Measurements from ENCODE around the gene SLIT3.

Gene SLIT3

DNA sequence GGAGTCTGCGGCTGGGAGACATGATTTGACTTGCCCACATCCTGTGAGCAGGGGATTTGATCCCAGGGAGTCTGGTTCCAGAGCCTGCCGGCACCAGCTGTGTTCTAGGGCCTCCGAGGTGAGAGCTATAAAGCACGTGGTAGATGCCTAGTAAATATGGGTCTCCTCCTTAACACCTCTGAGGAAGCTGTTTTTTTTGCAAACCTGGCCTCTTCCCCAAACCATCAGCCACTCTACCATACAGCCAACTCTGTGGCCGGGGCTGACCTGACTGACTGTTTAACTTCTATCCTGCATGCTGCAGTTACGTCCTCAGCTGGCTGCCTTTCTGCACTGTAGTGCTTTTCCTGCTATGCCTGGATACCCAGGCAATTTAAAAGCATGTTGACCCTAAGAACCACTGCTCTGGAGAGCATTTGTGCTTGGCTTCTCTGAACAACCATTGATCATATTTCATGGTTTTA lies 220.5 kb downstream of the SLIT3 start:
- DNase-seq (ENCODE audit: low spot score): no peak

DNA sequence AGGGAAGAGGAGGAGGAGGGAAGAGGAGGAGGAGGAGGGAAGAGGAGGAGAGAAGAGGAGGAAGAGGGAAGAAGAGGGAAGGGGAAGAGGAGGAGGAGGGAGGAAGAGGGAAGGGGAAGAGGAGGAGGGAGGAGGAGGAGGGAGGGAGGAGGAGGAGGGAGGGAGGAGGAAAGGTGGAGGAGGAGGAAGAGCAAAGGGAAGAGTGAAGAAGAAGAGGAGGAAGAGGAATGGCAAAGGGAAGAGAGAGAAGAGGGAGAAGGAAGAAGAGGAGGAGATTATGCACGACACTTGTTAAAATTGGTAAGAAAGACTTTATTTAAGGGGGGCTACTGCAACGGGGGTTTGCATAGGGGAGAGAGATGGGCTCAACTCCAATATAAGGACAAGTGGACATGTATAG lies 221.2 kb downstream of the SLIT3 start:
- no peak for DNase-seq (ENCODE audit: low spot score)

DNA sequence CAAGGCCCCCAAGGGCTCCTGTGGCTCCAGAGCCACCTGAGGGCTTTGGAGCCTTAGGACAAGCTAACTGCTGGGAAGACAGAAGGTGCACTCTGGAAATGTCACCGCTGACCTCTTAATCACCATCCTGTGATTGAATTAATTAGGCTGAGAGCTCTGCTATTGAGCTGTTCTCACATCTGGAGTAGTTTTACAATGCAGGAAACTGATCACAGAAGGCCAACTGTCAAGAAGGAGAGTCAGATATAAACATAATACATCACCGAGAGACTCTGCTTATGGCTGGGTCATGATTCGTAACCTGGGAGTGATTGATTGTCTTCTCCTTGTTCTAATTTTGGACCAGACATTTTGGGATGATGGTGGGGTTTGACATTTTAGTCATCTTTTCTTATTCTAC lies 226.1 kb downstream of the SLIT3 start:
- DNase-seq (ENCODE audit: low spot score): no peak

DNA sequence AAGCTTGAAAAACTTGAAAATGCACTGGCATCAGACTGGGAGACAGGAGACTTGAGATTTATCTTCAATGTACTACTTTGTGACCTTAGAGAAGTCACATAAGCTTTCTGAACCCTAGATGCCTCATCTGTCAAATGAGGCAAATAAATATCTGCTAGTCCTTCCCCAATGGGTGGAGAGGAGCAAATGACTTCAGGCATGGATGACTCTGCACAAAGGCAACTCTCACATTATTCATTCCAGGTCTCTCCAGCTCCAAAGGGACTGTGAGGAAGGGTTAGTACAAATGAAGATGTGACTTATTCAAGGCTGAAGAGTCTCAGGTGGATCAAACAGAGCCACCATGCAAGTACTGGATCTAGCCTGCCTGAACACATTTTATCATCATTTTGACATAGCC lies 228.7 kb downstream of the SLIT3 start:
- DNase-seq (ENCODE audit: low spot score): no peak

DNA sequence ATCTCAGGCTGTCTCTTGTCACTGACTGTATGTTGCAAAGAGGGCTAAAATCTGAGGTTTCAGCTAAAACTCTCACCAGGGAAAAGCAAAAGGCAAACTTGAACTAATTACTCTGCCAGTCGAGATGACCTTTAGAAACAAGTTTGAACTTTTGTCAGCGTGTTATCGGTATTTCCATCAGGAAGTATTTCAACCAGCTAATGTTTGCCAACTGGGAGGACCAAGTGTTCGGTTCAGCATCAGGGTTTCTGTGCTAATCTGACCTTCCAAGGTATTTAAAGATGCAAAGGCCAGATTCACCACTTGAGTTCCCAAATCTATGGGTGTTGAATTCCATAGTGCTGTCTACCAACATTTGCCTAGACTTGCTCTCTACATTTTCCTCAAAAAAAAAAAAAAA lies 230.5 kb downstream of the SLIT3 start:
- no peak for DNase-seq (ENCODE audit: low spot score)

DNA sequence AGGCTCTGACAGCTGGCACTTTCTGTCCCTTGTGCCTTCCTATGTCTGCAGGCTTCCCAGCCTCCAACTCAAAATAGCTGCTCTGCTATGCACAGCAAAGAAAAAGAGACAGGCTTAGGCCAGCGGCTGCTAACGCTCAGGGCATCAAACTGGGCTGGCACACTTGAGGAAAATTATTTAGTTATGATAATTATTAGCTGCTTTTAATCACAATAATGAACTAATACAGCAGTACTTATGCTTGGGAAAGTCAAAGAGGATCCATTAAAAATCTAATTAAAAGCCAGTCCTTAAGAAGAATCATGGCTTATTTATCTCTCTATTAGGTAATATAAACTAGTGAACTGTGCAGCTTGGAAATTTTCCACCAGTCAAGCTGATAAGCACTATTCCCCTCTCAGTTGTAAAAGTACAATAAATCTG lies 233.2 kb downstream of the SLIT3 start:
- DNase-seq (ENCODE audit: low spot score): no peak

DNA sequence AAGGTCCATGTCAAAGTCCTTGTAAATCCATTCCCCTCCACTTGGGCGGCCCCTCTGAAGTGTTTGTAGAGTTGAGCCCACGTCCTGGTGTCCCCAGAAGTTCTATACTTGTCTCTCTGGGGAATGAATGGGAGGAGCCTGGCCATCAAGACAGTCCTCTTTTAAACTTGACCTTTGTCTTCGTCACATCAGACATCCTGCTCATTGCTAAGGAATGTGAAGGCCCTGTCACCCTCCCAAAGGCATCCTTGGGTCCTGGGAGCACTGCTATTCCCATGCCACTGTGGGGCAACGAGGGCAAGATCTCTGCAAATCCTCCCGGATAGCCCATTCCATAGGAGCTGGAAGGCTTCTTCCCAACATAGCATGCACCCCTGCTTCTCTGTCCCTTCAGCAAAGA lies 235.5 kb downstream of the SLIT3 start:
- no peak for DNase-seq (ENCODE audit: low spot score)

DNA sequence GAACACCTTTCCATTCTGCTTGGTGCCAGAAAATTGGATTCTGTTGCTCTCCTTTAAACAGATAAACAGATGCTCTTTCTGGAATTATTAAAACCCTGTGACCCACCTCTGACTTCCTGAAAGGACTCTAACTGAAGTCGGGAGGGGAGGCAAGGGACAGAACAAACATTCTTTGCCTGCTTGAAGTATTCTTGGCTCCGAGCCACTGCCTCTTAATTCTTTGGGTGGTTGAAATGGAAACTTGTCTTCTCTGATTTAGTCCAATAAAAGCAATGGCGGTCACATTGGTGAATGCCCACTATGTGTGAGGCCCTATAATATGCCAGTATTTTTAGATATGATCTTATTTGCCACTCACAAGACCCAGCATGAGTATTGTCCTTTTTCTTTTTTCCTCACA lies 236.8 kb downstream of the SLIT3 start:
- DNase-seq (ENCODE audit: low spot score): no peak

DNA sequence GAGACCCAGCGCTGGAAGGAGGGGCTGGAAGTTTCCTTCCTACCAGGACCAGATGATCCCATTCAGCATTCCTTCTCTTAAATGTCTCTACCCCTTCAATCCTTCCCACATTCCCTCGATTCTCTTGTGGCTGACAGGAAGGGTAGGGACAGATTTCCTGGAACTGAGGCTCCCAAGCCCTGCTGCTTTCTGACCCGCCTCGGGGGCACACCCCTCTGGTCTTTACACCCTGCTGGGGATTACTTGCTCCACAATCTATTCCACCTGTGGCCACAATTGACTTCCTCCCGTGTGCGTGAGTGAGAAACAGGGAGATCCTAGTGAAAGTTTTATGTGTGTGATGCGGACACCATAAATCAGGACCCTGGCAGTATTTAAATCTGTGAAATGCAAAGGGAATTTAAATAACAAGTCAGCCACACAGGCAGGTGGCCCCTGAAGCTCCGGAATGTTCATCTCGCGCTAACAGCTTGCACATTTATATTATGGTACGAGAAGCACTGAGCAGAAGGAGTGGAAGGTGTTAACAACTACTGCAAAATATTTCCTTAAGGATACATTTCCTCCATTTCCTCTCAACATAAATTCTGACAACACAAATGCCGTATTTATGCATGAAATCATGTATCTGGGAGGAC lies 237.5 kb downstream of the SLIT3 start:
- DNase-seq (ENCODE audit: low spot score): no peak

DNA sequence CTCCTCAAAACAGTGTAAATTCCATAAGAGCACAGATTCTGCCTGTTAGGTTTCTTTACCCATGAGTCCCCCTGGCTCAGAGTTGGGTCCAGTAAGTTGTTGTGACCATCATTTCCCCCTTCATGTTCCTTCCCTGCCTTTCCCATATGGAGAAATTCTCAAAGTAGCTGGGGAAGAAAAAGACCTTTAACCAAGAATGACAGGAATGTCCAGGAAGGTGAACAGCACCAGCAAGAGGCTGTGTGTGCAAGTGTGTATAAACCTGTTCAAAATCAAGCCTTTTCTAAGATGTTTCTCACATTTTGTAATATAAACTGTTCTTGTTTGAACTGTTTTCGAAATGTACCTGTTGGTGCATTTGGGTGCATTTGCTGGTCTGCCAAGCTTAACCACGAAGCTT lies 238.2 kb downstream of the SLIT3 start:
- no peak for DNase-seq (ENCODE audit: low spot score)

DNA sequence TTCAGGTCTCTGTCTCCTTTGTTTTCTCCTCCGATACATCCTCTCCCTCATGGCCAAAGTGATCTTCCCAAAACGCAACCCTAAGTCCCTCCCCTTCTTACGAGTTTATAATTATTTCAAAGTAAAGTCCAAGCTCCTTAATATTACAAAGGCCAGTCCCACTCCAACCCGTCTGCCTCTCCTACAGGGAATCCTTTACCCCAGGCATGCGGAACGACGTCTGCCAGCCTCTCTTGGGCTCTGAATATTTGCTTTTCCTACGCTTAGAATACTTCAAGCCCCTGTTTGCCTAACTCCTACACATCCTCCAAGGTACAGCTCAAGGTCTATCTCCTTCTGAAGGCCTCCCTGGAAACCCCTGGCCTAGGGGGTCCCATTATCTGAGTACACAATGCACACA lies 246.4 kb downstream of the SLIT3 start:
- DNase-seq (ENCODE audit: low spot score): no peak

DNA sequence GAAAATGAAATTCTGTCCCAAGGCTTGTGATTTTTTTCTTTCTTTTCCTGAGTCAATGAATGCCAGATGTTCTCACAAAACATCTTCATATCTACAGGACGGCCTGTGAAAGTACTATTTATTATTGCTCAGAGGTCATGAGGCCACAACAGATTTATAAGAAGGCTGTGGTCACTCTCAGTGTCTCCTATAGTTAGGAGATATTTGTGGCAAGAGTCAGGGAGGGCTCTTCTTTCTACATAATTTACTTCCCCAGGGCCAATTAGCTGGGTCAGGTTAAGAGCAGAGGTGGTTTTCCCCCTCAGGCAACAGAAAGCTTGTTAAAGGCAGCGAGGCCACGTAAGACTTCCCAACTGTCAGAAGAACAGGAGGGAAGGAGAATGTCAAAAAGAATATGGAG lies 248.7 kb downstream of the SLIT3 start:
- DNase-seq (ENCODE audit: low spot score): no peak

DNA sequence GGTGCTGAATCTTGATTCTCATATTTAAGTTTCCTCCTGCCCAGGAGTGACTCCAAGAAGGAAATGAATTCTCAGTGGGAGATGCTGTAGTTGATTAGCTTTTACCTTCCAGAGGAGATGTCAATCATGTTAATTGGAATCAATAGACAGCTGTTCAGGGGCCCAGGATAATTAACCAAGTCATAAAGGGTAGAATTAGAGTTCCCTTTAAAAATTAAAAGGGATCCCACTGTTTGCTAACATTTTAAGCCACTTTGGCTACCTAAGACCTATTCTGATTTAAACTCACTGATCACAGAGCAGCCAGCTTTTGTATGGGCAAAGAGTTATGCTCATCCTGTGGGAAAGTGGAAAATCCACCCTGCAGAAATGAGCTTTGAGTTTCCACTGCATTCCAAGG lies 249.6 kb downstream of the SLIT3 start:
- no peak for DNase-seq (ENCODE audit: low spot score)

DNA sequence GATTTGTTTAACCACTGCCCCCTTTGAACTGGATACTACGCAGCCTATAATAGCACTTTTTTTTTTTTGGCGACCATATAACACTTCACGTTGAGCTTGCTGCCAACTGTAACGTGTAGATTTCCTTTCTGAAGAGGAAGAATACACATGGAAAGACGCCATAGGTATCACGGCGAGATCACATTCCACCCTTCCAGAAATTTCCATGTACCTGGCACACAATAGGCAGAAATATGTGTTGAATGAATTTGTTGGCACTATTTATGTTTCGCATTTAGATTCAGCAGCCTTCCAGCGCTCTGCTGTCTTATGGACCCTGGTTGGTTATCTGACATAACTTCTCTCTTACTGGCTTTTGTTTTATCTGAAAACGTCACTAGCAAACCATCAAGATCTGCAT lies 250.3 kb downstream of the SLIT3 start:
- no peak for DNase-seq (ENCODE audit: low spot score)

DNA sequence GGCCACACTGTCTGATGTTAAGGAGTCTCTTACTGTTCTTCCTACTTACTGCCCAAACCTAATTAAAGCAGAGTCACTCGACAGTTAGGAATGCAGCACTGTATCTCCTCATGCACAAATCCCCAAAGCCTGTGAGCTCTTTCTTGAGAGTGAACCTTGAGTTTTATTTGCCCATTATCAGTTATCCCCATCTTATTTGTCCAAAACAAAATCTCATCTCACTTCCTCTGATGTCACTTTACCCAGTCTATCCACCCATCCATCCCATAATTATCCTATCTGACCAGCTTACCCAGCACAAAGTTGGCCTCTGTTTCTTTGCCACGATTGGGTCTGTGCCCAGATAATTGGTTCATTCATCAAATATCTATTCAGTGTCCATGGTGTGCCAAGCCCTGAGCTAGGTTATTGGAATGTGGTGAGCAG lies 250.8 kb downstream of the SLIT3 start:
- no peak for DNase-seq (ENCODE audit: low spot score)

DNA sequence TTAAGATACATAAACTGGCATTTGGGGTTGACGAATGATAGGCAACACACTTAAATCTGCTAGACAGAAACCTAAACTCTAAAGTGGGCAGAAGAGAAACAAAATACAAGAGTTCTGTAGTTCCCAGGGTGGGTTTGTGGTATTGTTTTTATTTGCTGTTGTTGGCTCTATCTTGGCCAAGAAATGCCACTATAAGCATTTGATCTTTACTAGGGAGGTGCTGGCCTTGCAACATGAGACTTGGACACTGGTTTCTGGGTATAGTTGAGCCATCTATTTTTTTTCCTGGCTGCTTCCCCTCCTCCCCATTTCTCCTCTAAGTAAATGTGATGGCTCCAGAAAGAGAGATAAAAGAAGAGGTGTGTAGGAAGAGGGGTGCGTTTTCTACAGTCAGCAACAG lies 251.2 kb downstream of the SLIT3 start:
- DNase-seq (ENCODE audit: low spot score): no peak

DNA sequence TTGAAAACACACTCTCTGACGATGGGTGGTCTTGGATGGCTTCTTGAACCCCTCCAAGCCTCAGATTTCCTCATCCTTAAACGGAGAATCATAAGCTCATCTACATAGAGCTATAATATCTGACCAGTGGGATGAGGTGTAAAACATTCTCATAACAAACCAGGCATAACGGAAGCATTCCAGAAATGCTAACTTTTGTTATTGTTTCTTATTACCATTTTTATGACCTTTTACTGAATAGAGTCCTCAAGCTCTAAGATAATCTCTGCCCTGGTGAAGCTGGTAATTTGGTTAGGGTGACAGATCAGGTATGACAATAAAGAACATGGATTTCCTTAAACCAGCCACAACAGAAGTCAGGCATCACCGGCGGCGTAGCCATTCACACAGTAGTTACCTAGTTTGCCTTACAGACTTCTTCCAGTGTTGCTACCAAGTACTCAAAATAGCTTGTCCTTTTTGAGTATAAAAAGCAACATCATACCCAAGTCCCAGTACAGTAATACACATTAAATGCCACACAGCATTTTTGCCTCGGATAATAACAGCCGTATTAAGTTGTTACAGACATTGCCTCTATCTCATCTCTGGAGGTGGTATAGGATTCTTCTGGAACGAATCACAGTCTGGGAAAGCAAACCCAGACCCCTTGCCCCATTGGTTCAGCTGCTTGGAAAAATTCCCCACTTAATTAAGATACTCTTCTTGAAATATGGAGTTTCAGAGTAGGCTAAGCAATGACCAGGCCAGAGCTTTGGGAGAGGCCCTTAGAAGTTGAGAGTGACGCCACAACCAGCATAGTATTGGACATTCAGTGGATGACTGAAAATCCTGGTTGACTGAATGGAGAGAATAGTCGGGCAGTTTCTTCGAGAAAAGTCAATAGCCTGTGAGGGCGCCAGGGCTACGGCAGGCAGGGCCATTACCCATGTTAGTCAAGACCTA lies 252.5 kb downstream of the SLIT3 start:
- no peak for DNase-seq (ENCODE audit: low spot score)

DNA sequence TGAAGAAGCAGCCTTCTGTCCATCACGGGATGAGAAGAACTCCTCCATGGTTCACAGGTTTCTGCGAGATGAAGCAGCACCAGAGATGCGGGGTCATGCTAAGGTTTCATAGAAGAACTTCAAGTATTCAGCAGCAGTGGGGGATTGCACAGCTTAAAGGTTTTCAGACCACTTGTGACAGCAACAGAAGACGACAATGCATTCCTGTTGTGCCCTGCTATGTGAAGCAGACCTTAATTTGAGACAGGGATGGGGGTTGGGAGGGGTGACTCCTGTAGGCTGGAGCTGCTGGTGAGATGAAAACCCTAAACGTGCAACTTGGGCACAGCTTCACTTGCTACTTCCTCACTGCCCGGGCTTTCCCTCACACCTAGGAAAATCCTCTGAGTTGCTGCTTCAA lies 256.0 kb downstream of the SLIT3 start:
- no peak for DNase-seq (ENCODE audit: low spot score)

DNA sequence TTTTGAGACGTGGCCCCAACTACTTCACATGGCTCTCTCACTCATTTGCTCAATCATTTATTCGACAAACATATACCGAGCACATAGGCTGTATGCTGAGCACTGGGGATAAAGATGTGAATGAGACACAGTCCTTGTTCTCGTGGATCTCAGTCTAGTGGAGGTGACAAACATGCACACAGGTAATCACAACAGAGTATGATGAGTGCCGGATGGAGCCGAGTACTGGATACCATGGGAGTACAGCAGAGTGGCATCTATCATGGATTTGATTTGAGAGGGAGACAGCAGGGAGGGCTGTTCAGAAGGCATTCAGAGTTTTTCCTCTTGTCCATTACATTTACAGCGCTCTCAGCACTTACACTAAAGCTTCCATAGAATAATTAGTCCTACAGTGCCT lies 259.8 kb downstream of the SLIT3 start:
- DNase-seq (ENCODE audit: low spot score): no peak

DNA sequence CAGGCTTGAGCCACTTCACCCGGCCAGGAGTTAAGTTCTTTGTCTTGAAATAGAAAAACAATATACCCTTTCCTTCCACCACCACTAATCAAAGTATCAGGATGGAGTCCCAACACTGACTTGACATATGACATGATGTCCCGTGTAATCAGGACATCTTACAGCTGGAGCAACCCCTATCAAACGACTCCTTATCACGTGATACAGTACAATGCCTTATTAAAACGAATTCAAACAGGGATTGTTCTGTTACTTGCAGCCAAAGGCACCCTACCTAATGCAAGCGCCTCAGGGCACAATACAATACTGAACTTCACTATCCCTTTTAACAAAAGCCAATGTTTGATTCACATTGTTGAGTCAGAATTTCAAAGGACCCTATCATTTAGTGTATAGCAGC lies 261.3 kb downstream of the SLIT3 start:
- no peak for DNase-seq (ENCODE audit: low spot score)

DNA sequence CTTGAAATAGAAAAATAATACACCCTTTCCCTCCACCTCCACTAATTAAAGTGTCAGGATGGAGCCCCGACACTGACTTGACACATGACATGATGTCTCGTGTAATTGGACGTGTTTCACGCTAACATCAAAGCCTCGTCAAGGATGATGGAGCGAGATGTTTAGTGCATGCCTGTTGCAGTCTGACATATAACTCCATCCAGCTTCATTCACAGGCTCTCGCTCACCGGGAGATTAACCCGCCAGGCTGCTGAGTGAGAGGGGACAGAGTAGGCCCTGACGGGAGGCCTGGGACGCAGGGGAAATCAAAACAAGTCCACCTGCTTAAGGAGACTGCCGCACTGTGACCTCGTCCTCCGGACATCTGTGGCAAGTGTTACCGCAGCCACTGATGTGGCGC lies 263.5 kb downstream of the SLIT3 start:
- DNase-seq (ENCODE audit: low spot score): no peak

DNA sequence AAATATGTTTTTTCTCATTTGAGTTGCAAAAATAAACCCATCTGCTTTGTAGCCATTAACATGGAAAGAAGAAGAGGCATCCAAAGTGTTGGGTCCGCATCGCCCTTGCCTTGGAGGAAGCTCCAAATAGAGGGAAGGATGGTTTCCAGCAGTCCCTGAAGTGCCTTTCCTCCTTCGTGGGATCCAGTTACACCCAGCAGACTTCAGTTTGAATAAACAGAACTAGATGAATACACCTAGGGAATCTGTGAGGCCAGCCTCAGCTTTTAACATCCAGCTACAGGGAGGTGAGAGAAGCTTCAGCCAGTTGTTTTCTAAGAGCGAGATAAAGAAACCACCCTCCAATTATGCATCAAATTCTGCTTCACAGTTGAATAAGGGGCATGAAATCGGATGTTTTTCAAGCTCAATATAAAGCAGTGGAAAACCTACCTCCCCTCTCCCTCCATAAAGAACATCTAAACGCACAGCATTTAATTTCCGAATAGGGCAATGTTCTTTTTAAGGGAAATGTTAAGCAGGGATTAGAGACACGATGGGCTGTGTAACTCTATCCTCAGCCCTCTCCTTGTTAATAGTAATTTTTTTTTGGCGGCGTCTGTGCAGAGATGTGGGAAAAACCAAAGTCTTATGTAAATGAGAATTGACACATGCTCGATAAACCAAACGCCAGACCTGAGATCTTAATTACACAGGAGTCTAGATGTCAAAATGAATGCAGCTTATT lies 264.7 kb downstream of the SLIT3 start:
- no peak for DNase-seq (ENCODE audit: low spot score)

All from CD4-positive, alpha-beta T cell treated with Interleukin-2 at 100 ng/mL for 4 hours (primary cell).